HG02943 (cell line): ENCODE measurements around the gene ARL10.
A peak's percentile ranks its signal among the peaks of the same experiment; 100 is the strongest.

Source experiments
- ATAC-seq: cut with Tn5 transposase; IDR thresholded peaks from one replicate; pipeline ENCODE4 v1.9.1; 2021; ENCODE audit warnings: mild to moderate bottlenecking, low read depth, moderate library complexity; ENCODE audit not compliant: unreplicated experiment

Gene ARL10

GRCh38 chr5:176408590-176408989 is 43.3 kb downstream of the ARL10 start:
- no peak for ATAC-seq

- no peak for ATAC-seq
Observed at GRCh38 chr5:176409765-176410164, 44.5 kb downstream of the ARL10 start.

GRCh38 chr5:176410486-176411180 is 45.3 kb downstream of the ARL10 start:
- ATAC-seq = no peak

GRCh38 chr5:176412517-176413254 is 47.4 kb downstream of the ARL10 start:
- ATAC-seq = no peak

- no peak for ATAC-seq
Observed at GRCh38 chr5:176413255-176413565, 47.9 kb downstream of the ARL10 start.

GRCh38 chr5:176413709-176414191 is 48.5 kb downstream of the ARL10 start:
- no peak for ATAC-seq

- ATAC-seq = no peak
Observed at GRCh38 chr5:176414704-176415103, 49.4 kb downstream of the ARL10 start.

GRCh38 chr5:176415240-176415951 is 50.1 kb downstream of the ARL10 start:
- ATAC-seq = no peak

GRCh38 chr5:176415952-176416924 is 51.0 kb downstream of the ARL10 start, which contains the start of gene CLTB:
CLTB (minus strand) TSS chr5:176416539; CDS start chr5:176416363, 176 bp downstream.
- ATAC-seq = peak; percentile 85

GRCh38 chr5:176416965-176417364 is 51.7 kb downstream of the ARL10 start:
- no peak for ATAC-seq

GRCh38 chr5:176418251-176418650 is 53.0 kb downstream of the ARL10 start:
- ATAC-seq = no peak

- ATAC-seq = no peak
Observed at GRCh38 chr5:176420086-176420485, 54.8 kb downstream of the ARL10 start.

- ATAC-seq = no peak
Observed at GRCh38 chr5:176420972-176421544, 55.8 kb downstream of the ARL10 start.

- no peak for ATAC-seq
Observed at GRCh38 chr5:176424181-176424580, 58.9 kb downstream of the ARL10 start.

GRCh38 chr5:176425138-176425537 is 59.9 kb downstream of the ARL10 start:
- ATAC-seq = no peak

- ATAC-seq = no peak
Observed at GRCh38 chr5:176425791-176426190, 60.5 kb downstream of the ARL10 start.

GRCh38 chr5:176426876-176427275 is 61.6 kb downstream of the ARL10 start:
- ATAC-seq = no peak

GRCh38 chr5:176427971-176428370 is 62.7 kb downstream of the ARL10 start:
- ATAC-seq = no peak

GRCh38 chr5:176429972-176430371 is 64.7 kb downstream of the ARL10 start:
- ATAC-seq = no peak
